H1 (cell line): ENCODE results near the gene SPTSSA.

ENCODE experiments used
- ASH2L ChIP-seq: fragments of 200-600, 300-600 bp; sonication (generic); IDR thresholded peaks from one replicate; pipeline ENCODE4 v1.7.1; 2017; ENCODE audit warnings: low read length
- CREB1 ChIP-seq: IDR thresholded peaks from 2 replicates; pipeline ENCODE4 v1.6.1; 2012; ENCODE audit warnings: inconsistent platforms
- EZH2 ChIP-seq: fragments of 200-600 bp; sonication (generic); IDR thresholded peaks from 2 replicates; pipeline ENCODE4 v1.7.1; 2012; ENCODE audit warnings: low read depth, mild to moderate bottlenecking, moderate library complexity, low read length, inconsistent platforms; ENCODE audit not compliant: severe bottlenecking
- TAF1 ChIP-seq: IDR thresholded peaks from 2 replicates; pipeline ENCODE4 v1.6.1; 2011; ENCODE audit warnings: mild to moderate bottlenecking, low read depth, low read length

DNA sequence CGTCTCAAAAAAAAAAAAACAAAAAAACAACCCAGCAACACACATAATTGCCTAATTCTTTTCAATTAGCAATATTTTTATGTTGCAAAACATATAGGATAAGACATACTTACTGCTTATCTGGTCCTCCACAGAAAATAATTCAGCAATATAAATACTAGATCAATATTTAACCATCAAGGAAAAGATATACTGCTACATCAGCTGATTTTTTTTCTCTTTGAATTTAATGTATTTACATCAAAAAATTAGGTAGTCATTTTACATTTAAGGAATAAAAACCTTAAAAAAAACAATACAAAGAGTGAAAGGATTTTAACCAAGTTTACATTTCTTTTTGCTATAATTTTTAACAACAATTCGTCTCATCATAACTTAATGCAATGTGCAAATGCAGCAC, 28.1 kb downstream of the SPTSSA start:
- no peak for TF ChIP-seq CREB1
- TF ChIP-seq EZH2 = no peak
- no peak for TF ChIP-seq TAF1
- no peak for TF ChIP-seq ASH2L
